Fibroblast of villous mesenchyme (primary cell): ENCODE results near the gene ZNF804B. TPM values are rescaled to one million over a fixed set of nuclear protein-coding genes. Genes with fewer than 3 reads are reported as not detected.

Experiments used
- DNase-seq: peaks from one replicate; pipeline ENCODE4 v3.0.0-alpha.2; 2010; ENCODE audit warnings: low read depth
- H3K4me3 ChIP-seq: 2 replicates; pipeline ENCODE4 v1.5.1; 2011; ENCODE audit warnings: low read depth, mild to moderate bottlenecking, low read length
- total RNA-seq: library from RNA; depleted of rRNA; stranded (reverse); fragments of >200 nt; gene quantifications from 2 replicates; pipeline ENCODE4 v1.2.3, GENCODE V29; 2012
- TF ChIP-seq, protein P1 (sequence below): IDR thresholded peaks from 2 replicates; pipeline ENCODE4 v1.5.1; 2012; ENCODE audit warnings: low read depth, mild to moderate bottlenecking, low read length; ENCODE audit not compliant: insufficient read depth

ZNF804B gene
- total RNA-seq: under 0.01 TPM in 1 of 2 replicates, not detected in the other

DNA sequence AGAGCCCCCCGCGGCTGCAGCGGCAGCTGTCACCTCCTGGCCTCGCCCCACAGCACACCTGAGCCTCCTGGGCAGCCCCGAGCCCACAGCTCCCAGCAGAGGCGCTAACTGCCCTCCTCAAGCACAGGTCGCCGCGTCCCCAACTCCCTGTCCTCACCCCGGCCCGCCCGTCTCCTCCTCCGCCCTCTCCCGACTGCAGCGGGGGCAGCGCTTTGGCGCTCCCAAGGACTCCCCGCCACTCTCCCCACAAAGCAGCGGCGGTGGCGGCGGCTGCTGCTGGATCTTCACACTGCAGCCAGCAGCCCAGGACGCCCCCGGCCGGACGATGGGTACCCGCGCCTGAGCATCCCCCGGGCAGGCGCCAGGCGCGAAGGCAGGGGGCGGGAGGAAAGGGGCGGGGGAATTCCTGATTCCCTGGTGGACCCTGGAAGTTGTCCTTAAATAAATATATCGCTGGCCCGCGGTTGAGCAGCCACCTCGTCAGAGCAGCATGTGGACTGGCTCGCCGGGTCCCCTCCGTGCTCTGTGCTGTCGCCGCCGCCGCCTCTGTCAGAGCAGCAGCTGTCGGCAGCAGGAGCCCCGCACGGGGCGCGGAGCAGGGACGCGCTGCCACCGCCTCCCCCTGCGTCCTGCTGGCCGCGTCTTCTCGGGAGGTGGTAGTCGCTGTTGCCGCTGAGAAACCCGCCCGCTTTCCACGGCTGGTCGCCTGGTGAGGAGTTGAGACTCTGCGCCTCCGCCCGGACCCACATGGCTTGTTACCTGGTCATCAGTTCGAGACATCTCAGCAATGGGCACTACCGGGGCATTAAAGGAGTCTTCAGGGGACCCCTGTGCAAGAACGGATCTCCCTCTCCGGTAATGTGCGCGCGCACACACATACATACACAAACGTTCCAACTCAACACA lies at the start of gene ZNF804B:
TSS of gene ZNF804B (plus strand) at position 471 of the 906 bp plus-strand sequence. CDS start at position 748, 277 bp downstream.
- H3K4me3 ChIP-seq: no peak within 1 kb of the TSS
- TF ChIP-seq, protein P1, sequence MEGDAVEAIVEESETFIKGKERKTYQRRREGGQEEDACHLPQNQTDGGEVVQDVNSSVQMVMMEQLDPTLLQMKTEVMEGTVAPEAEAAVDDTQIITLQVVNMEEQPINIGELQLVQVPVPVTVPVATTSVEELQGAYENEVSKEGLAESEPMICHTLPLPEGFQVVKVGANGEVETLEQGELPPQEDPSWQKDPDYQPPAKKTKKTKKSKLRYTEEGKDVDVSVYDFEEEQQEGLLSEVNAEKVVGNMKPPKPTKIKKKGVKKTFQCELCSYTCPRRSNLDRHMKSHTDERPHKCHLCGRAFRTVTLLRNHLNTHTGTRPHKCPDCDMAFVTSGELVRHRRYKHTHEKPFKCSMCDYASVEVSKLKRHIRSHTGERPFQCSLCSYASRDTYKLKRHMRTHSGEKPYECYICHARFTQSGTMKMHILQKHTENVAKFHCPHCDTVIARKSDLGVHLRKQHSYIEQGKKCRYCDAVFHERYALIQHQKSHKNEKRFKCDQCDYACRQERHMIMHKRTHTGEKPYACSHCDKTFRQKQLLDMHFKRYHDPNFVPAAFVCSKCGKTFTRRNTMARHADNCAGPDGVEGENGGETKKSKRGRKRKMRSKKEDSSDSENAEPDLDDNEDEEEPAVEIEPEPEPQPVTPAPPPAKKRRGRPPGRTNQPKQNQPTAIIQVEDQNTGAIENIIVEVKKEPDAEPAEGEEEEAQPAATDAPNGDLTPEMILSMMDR: no peak
- DNase-seq: no peak

DNA sequence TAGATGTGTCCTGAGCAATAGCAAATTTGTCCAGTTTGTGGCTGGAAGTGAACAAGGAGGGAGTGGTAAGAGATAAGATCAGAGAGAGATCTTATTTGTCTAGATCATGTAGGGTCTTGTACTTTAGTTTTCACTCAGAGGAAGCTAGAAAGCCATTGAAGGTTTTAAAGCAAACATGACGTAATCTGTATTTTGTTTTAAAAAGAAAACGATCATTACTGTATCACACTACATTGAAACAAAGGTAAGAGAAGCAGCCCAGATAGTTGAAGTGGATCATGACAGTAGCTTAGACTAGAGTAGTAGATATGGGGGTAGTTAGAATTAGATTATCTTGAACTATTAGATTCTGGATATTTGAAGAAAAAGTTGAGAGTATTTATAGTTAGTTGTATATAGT lies 23.6 kb upstream of the ZNF804B start:
- H3K4me3 ChIP-seq: no peak overlapping the region
- no peak for DNase-seq
- TF ChIP-seq, protein P1: no peak

DNA sequence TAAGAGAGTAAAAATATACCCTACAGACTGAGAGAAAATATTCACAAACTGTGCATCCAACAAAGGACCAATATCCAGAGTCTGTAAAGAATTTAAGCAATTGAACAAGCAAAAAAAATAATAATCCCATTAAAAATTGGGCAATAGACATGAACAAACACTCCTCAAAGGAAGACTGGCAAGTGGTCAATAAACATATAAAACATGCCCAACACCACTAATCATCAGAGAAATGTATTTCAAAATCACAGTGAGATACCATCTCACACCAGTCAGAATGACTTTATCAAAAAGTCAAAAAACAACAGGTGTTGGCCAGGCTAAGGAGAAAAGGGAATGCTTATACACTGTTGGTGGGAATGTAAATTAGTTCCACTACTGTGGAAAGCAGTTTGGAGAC lies 21.9 kb upstream of the ZNF804B start:
- TF ChIP-seq, protein P1: no peak
- no peak for DNase-seq
- no peak overlapping the region for H3K4me3 ChIP-seq

DNA sequence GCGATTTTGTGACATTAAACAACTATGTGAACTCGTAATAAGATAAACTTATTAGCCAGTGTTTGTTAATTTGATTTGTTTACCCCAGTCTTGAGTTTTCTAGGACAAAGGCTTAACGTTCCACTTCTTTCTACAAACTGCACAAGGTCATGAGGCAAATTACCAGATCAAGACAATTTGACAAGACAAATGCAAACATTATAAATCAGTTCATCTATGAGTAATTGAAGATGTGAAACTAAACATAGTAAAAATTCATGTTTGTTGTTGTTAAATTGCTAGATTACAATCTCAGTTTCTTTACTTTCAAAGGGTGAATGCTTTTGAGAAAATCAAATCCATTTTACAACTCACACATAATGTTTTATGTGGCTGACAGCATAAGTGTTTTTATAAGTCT lies 13.4 kb upstream of the ZNF804B start:
- TF ChIP-seq, protein P1: no peak
- DNase-seq: no peak
- H3K4me3 ChIP-seq: no peak overlapping the region

DNA sequence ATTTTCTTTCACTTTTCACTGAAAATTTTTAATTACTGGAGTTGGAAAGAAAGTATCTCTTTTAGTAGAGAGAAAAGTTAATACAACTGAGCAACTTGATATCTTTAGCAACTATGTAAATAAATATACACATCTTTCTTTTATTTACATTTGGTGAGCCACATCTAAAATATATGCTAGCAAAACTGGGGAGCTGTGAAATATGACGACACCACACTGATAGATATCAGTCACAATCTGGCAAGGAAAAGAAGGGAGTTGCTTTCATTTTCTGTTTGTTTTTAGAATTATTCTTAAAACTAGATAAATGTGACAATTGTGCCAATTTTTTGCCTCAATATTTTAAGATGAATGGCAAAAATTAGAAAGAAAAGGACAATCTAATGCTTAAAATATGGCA lies 2.7 kb upstream of the ZNF804B start:
- H3K4me3 ChIP-seq: no peak overlapping the region
- TF ChIP-seq, protein P1: no peak
- DNase-seq: no peak

DNA sequence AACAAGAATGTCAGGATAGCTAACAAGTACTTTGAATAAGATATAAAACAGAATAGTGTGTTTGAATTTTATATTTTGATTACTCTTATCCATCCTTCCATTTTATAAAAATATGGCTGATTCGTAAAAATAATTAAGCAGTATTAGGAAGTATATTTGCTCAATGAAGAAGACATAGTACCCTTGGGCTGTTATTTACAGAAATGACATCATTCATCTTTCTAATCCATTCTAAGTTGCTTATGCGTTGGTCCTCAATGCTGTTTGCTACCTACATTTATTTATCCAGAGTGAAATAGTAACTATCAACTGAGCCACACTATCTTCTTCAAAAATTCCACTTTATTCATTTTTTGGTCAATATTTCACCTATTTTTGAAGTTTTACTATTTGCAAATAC lies 2.1 kb upstream of the ZNF804B start:
- DNase-seq: no peak
- H3K4me3 ChIP-seq: no peak overlapping the region
- TF ChIP-seq, protein P1: no peak
